ENCODE data around the gene SPATA6.
"Not testable (repeated sequence)": the region's sequence is repeated elsewhere in the genome, so short reads cannot be mapped to it uniquely, and the experiment has no call there.

The SPATA6 gene

DNA sequence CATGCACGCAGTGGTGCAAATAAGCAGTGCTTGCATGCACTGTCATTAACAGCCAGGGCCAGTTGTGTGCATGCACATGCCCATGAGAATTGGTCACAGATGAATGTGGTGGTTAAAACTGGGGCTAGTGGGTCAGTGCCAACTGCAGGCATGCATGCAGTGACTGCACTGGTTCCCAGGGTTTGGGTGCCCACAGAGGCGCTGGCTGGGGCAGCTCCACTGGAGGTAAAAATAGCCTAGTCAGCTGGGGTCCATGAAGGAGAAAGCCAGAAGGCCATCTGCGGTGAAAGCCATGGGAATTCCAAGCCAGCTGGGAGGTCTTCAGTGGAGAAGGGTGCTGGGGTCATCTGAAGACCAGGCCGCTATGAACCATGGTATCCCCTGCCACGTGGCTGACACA, 179.3 kb downstream of the SPATA6 start:
- Histone ChIP-seq H2AFZ (no peak overlapping the region), H3K4me1 (no peaks in the 10 kb centered on the region), H3K9me3 (ENCODE audit: control insufficient read depth, low read length) (no peaks in the 10 kb centered on the region), H3K4me3 (ENCODE audit: low read depth, low read length) (no peak overlapping the region), H3K27ac (no peak overlapping the region), H3K4me2 (ENCODE audit: low read length) (no peak overlapping the region), H3K79me2 (no peaks in the 10 kb centered on the region), H3K36me3 (ENCODE audit: control insufficient read depth, insufficient read depth, low read length) (no peaks in the 10 kb centered on the region), H3K9ac (no peak overlapping the region), H3K27me3 (ENCODE audit: control insufficient read depth, insufficient read depth, low read length) (no peaks in the 10 kb centered on the region)
- TF ChIP-seq, protein P1, sequence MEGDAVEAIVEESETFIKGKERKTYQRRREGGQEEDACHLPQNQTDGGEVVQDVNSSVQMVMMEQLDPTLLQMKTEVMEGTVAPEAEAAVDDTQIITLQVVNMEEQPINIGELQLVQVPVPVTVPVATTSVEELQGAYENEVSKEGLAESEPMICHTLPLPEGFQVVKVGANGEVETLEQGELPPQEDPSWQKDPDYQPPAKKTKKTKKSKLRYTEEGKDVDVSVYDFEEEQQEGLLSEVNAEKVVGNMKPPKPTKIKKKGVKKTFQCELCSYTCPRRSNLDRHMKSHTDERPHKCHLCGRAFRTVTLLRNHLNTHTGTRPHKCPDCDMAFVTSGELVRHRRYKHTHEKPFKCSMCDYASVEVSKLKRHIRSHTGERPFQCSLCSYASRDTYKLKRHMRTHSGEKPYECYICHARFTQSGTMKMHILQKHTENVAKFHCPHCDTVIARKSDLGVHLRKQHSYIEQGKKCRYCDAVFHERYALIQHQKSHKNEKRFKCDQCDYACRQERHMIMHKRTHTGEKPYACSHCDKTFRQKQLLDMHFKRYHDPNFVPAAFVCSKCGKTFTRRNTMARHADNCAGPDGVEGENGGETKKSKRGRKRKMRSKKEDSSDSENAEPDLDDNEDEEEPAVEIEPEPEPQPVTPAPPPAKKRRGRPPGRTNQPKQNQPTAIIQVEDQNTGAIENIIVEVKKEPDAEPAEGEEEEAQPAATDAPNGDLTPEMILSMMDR (IDR thresholded peaks at IDR 0.05), result no peak

- Histone ChIP-seq H3K79me2 (no peaks in the 10 kb centered on the region), H2AFZ (no peak overlapping the region)
- TF ChIP-seq, protein P1 (IDR thresholded peaks at IDR 0.05), result no peak
Observed at GRCh38 chr1:48291421-48291820, 180.6 kb downstream of the SPATA6 start.

GRCh38 chr1:48285525-48285924, 186.5 kb downstream of the SPATA6 start:
- Histone ChIP-seq H3K79me2 (no peaks in the 10 kb centered on the region), H3K9ac (no peak overlapping the region), H2AFZ (no peak overlapping the region), H3K4me3 (ENCODE audit: low read depth, low read length) (no peak overlapping the region), H3K4me2 (ENCODE audit: low read length) (no peak overlapping the region), H3K36me3 (ENCODE audit: control insufficient read depth, insufficient read depth, low read length) (no peaks in the 10 kb centered on the region), H3K27ac (no peak overlapping the region), H3K27me3 (ENCODE audit: control insufficient read depth, insufficient read depth, low read length) (no peaks in the 10 kb centered on the region), H3K9me3 (ENCODE audit: control insufficient read depth, low read length) (no peaks in the 10 kb centered on the region), H3K4me1 (no peaks in the 10 kb centered on the region)
- TF ChIP-seq, protein P1 (IDR thresholded peaks at IDR 0.05), result no peak

More at GRCh38 chr1:48291421-48291820, 180.6 kb downstream of the SPATA6 start:
- Histone ChIP-seq H3K4me2 (ENCODE audit: low read length) (no peak overlapping the region), H3K27ac (no peak overlapping the region), H3K9me3 (ENCODE audit: control insufficient read depth, low read length) (no peaks in the 10 kb centered on the region), H3K36me3 (ENCODE audit: control insufficient read depth, insufficient read depth, low read length) (no peaks in the 10 kb centered on the region), H3K27me3 (ENCODE audit: control insufficient read depth, insufficient read depth, low read length) (no peaks in the 10 kb centered on the region), H3K9ac (no peak overlapping the region), H3K4me3 (ENCODE audit: low read depth, low read length) (no peak overlapping the region), H3K4me1 (no peaks in the 10 kb centered on the region)

- not testable (repeated sequence) for H3K4me3 ChIP-seq (ENCODE audit: low read depth, low read length); H3K27ac ChIP-seq; H3K9ac ChIP-seq; H3K27me3 ChIP-seq (ENCODE audit: control insufficient read depth, insufficient read depth, low read length); H3K4me2 ChIP-seq (ENCODE audit: low read length); H3K9me3 ChIP-seq (ENCODE audit: control insufficient read depth, low read length); H2AFZ ChIP-seq; H3K36me3 ChIP-seq (ENCODE audit: control insufficient read depth, insufficient read depth, low read length); H3K4me1 ChIP-seq; H3K79me2 ChIP-seq
Observed at GRCh38 chr1:48284696-48285420, 187.1 kb downstream of the SPATA6 start.

- not testable (repeated sequence) for H3K27me3 ChIP-seq (ENCODE audit: control insufficient read depth, insufficient read depth, low read length); H3K9me3 ChIP-seq (ENCODE audit: control insufficient read depth, low read length); H2AFZ ChIP-seq; H3K4me1 ChIP-seq; H3K27ac ChIP-seq; H3K9ac ChIP-seq; H3K4me2 ChIP-seq (ENCODE audit: low read length); H3K79me2 ChIP-seq; H3K4me3 ChIP-seq (ENCODE audit: low read depth, low read length); H3K36me3 ChIP-seq (ENCODE audit: control insufficient read depth, insufficient read depth, low read length)
Observed at GRCh38 chr1:48282329-48282728, 189.7 kb downstream of the SPATA6 start.

DNA sequence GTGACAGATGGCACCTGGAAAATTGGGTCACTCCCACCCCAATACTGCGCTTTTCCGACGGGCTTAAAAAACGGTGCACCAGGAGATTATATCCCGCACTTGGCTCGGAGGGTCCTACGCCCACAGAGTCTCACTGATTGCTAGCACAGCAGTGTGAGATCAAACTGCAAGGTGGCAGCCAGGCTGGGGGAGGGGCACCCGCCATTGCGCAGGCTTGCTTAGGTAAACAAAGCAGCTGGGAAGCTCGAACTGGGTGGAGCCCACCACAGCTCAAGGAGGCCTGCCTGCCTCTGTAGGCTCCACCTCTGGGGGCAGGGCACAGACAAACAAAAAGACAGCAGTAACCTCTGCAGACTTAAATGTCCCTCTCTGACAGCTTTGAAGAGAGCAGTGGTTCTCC, 194.6 kb downstream of the SPATA6 start:
- H3K79me2 ChIP-seq; H3K27ac ChIP-seq; H3K4me3 ChIP-seq (ENCODE audit: low read depth, low read length); H2AFZ ChIP-seq; H3K36me3 ChIP-seq (ENCODE audit: control insufficient read depth, insufficient read depth, low read length); H3K4me2 ChIP-seq (ENCODE audit: low read length); H3K9me3 ChIP-seq (ENCODE audit: control insufficient read depth, low read length); H3K4me1 ChIP-seq; H3K9ac ChIP-seq; H3K27me3 ChIP-seq (ENCODE audit: control insufficient read depth, insufficient read depth, low read length): not testable (repeated sequence)
